GM20000 (cell line): ENCODE data around the gene ADORA1.

Experiments
- DNase-seq: peaks from one replicate; pipeline ENCODE4 v3.0.0; 2012; ENCODE audit warnings: low spot score
- TF ChIP-seq, protein P1 (sequence below): IDR thresholded peaks from 2 replicates; pipeline ENCODE4 v1.5.1; 2012; ENCODE audit warnings: mild to moderate bottlenecking, control low read depth; ENCODE audit errors: extremely low read depth, missing control alignments

The ADORA1 gene

DNA sequence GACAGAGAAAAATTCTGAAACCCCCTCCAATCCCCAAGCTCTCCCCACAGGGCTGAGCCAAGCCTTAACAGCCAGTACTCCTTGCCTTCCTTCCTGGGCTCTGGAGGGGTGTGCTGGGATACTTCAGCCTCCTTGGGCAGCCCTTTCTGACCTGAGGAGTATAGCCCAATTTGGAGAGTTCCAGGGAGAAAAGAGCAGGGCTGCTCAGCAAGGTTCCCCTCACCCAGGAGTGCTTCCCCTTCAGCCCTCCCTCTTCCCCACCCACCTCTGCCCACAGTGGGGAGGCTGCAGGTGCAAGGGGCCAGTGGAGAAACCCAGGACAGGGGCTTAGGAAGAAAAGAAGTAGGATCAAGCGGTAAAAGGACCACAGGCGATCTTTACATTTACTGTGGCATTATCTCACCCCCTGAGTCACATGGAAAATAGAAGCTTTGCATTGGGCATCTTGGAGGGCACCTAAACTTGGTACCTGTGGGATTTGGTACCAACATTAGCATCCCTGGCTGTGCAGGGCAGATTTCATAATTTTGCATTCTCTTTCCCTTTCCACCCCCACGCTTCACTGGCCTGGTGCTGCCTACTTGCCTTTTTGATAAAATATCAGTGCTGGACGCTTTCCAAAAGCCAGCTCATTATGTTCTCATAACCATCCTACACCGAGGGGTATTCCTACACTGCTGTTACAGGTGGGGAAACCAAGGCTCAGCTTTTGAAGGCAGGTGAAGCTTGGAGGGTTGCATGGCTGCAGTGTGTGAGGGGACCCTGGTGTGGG is 2.8 kb upstream of the ADORA1 start:
- no peak for DNase-seq
- TF ChIP-seq, protein P1, sequence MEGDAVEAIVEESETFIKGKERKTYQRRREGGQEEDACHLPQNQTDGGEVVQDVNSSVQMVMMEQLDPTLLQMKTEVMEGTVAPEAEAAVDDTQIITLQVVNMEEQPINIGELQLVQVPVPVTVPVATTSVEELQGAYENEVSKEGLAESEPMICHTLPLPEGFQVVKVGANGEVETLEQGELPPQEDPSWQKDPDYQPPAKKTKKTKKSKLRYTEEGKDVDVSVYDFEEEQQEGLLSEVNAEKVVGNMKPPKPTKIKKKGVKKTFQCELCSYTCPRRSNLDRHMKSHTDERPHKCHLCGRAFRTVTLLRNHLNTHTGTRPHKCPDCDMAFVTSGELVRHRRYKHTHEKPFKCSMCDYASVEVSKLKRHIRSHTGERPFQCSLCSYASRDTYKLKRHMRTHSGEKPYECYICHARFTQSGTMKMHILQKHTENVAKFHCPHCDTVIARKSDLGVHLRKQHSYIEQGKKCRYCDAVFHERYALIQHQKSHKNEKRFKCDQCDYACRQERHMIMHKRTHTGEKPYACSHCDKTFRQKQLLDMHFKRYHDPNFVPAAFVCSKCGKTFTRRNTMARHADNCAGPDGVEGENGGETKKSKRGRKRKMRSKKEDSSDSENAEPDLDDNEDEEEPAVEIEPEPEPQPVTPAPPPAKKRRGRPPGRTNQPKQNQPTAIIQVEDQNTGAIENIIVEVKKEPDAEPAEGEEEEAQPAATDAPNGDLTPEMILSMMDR, result no peak

DNA sequence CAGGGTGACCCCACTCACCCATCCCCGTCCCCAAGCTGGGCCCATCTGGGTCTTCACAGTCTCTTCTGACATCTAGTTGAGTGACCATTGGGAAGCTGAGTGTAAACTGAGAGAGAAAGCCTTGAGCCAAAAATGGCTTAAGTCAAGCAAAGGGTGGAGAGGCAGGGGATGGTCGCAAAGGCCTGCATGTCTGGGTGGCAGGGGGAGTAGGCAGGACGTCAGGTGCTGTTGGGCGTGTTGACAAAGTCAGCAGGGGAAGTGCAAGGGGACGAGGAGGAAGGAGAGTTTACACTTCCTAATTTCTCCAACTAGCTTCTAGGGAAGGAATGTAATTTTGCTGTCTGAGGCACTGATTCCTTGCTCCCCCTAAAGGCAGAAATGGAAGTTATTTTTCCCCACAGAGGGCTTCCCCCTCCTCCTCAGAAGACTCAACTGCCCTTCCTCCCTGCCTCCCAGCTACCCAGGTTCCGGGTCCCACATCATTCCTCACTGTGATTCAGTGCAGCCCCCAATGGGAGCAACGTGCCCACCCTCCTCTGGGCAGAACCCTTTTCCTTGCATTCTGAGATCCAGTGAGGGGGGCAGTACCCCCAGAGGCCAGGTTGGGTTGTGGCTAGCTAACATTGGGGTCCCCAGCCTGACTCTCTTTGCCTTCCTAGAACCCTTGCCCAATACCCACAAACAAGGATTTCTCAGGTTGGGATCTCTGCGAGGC is 1.2 kb upstream of the ADORA1 start:
- no peak for DNase-seq
- TF ChIP-seq, protein P1, result no peak

DNA sequence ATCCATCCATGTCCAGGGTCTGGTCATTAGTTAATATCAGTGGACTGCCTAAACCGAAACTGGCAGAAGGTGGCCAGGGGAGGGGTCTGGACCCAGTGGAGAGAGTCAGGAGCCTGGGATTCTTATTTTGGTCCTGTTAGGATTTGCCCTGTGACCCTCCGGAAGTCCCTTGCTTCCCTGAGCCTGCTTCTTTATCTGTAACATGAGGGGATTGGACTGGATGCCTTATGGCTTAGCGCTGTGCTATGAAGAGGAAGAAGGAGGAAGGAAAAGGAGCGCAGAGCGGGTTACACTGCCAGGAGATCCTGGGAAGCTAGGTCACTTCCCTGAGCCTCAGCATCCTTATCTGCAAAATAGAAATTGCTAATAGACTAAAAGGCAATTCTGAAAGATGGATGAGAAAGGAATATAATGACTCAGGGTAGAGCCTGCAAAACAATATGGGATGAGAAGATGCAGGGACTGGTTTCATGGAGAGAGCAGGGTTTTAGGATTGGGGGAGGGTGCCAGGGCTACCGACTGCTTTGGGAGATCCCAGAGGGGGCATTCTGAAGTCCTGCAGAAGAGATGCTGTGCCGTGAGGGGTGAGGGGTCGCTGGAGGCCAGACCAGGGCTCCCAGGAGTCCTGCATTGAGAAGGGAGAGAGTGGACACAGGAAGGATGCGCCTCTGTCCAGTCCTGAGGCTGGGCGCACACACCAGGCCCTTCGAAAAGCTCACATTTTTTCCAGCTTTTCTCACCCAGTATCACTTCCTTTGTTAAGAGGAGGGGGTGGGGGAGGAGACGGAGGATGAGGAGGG is 460 bp upstream of the ADORA1 start:
- DNase-seq, result no peak
- TF ChIP-seq, protein P1, result no peak

DNA sequence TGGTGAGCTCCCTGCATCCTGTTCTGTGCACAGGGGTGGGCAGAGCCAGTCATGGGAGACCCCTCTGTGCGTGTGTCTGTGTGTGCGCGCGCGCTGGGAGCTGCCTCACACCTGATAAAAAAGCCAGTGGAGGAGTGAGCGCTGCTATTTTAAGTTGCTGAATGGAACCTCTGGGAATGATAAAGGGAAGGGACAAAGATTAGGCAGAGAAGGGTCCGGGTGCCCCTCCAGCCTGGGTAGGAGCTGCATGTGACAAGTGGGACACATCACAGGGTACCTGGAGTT is 847 bp downstream of the ADORA1 start:
- DNase-seq, result no peak
- TF ChIP-seq, protein P1, result no peak

DNA sequence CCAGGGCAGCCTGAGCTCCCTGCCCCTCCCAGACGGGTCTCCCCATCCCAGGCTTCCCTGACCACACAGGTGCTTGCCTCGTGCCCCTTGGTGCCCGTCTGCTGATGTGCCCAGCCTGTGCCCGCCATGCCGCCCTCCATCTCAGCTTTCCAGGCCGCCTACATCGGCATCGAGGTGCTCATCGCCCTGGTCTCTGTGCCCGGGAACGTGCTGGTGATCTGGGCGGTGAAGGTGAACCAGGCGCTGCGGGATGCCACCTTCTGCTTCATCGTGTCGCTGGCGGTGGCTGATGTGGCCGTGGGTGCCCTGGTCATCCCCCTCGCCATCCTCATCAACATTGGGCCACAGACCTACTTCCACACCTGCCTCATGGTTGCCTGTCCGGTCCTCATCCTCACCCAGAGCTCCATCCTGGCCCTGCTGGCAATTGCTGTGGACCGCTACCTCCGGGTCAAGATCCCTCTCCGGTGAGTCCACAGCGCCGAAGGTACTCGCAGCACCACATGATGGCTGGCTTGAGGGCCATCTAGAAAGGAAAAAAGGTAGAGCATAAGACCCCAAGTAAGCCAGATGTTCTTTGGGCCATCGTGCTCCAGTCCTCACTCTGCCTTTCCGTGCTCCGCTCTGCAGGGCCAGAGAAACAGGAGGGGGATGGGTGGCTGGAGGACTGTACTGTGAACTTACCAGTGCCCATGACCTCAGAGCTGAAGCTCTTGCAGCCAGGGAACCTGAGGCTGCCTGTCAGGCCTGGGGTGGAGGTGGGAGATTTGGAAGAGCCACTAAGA is 1.4 kb downstream of the ADORA1 start:
- TF ChIP-seq, protein P1, result no peak
- DNase-seq, result no peak

DNA sequence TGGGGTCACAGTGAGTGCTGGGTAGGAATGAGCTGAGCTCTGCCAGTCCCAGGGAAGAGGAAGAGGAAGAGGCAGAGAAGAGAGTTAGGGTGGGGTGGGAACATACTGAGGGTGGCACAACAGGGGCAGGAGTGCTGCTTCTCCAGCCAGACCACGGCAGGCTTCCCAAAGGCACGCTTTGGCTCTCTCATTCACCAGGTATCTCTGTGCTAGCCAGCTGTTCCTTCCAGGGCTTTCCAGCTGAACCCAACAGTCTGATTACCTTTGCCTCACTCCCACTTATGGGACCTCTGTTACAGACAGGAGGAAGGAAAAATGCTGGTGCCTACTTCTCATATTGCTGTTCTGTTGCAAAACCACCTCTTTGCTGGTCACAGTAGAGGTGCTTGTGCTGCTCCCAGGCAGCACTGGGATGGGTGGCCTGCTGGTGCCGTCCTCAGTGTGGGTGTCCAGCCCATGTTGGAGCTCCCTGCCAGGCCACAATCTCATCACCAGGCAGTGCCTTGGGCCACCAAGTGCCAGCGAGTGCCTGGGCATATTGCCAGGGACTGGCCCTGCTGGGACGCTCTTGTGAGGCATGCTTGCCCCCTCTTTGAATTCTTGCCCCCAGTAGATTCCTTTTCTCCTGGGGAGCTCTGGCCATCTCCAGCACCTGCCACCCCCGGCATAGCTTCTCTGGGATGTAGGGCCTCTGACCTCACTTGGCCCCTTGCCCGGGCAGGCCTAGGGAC is 2.1 kb downstream of the ADORA1 start:
- no peak for DNase-seq
- TF ChIP-seq, protein P1, result no peak
